Left ventricle myocardium inferior (tissue), 1 donor: ENCODE measurements around the gene NLGN1. TPM values are rescaled to one million over a fixed set of nuclear protein-coding genes. Genes with fewer than 3 reads are reported as not detected.

ENCODE experiments used
- DNase-seq: peaks from one replicate; pipeline ENCODE4 v3.0.0-alpha.2; 2020
- H3K27ac ChIP-seq: fragments of 200-600 bp; replicated peaks from 2 replicates; pipeline ENCODE4 v1.8.0; 2021
- H3K27me3 ChIP-seq: fragments of 200-600 bp; 2 replicates; pipeline ENCODE4 v1.8.0; 2021; ENCODE audit warnings: low read depth
- H3K36me3 ChIP-seq: fragments of 200-600 bp; 2 replicates; pipeline ENCODE4 v1.8.0; 2021
- H3K4me1 ChIP-seq: fragments of 200-600 bp; 2 replicates; pipeline ENCODE4 v1.8.0; 2021
- H3K4me3 ChIP-seq: fragments of 200-600 bp; 2 replicates; pipeline ENCODE4 v1.8.0; 2021; ENCODE audit warnings: mild to moderate bottlenecking, moderate library complexity
- H3K9me3 ChIP-seq: fragments of 200-600 bp; replicated peaks from 2 replicates; pipeline ENCODE4 v1.8.0; 2021
- CTCF ChIP-seq: fragments of 200-600 bp; IDR thresholded peaks from 2 replicates; pipeline ENCODE4 v1.8.0; 2021; ENCODE audit warnings: antibody characterized with exemption, mild to moderate bottlenecking, borderline replicate concordance
- intact Hi-C: fragments of 100-400 bp; cut with micrococcal nuclease; formaldehyde crosslinking; loops from one replicate; pipeline ENCODE4 v1.11.0; 2022
- total RNA-seq: library from RNA; stranded (reverse); fragmentation: NEBNext Ultra II Directional; extraction: Animal tissue kit (Norgen Biotek cat#: 25700); gene quantifications from one replicate; pipeline ENCODE4 v1.2.1, GENCODE V29; 2021
- donor health status: DM: no; HTN: yes; CAD: no; lungs with severe emphysema.

NLGN1 gene
- total RNA-seq, 1 donor from 2014 or later: 13.7 TPM

GRCh38 chr3:174216019-174216418 lies 818.5 kb downstream of the NLGN1 start:
- H3K36me3 ChIP-seq: no peaks in the 10 kb centered on the region
- H3K4me3 ChIP-seq: no peak overlapping the region
- intact Hi-C loops: no loop called here
- H3K9me3 ChIP-seq: no peaks in the 10 kb centered on the region
- H3K27ac ChIP-seq: no peak overlapping the region
- no peaks in the 10 kb centered on the region for H3K4me1 ChIP-seq
- H3K27me3 ChIP-seq: no peaks in the 10 kb centered on the region
- no peak for TF ChIP-seq CTCF
- no peak for DNase-seq

DNA sequence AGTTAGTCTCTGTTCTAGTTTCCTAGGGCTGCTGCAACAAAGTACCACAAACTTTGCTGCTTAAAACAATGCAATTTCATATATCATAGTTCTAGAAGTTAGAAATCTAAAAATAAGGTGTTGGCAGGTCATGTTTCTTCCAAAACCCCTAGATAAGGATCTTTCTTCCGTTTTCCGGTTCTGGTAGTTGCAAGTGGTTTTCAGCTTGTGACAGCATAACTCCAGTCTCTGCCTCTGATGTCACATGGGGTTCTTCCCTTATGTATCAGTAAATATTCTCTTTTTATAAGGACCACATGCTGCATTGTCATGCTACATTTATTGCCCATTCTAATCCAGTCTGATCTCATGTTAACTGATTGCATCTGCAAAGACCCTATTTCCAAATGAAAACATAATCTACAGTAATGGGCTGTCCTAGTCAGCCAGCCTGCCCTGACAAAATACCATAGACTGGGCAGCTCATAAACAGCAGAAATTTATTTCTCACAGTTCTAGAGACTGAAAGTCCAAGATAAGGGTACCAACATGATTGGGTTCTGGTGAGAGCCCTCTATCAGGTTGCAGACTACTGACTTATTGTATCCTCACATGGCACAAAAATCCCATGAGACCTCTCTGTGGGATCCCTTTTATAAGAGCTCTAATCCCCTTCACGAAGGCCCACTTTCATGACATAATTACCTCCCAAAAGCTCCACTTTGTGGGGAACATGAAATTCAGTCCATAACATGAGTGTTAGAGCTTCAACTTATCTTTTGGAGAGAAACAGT lies 819.6 kb downstream of the NLGN1 start:
- no peak overlapping the region for H3K27ac ChIP-seq
- H3K4me3 ChIP-seq: no peak overlapping the region
- no peak for DNase-seq
- no peaks in the 10 kb centered on the region for H3K27me3 ChIP-seq
- intact Hi-C loops: no loop called here
- H3K9me3 ChIP-seq: no peaks in the 10 kb centered on the region
- no peak for TF ChIP-seq CTCF
- no peaks in the 10 kb centered on the region for H3K4me1 ChIP-seq
- H3K36me3 ChIP-seq: no peaks in the 10 kb centered on the region

- Histone ChIP-seq H3K4me1 (peaks cover 1% of the 10 kb centered on the region), H3K9me3 (no peaks in the 10 kb centered on the region), H3K4me3 (no peak overlapping the region), H3K27ac (no peak overlapping the region), H3K27me3 (no peaks in the 10 kb centered on the region), H3K36me3 (no peaks in the 10 kb centered on the region)
- no peak for DNase-seq
- TF ChIP-seq CTCF: no peak
- intact Hi-C loops: no loop called here
Measured at GRCh38 chr3:174218016-174218415, 820.5 kb downstream of the NLGN1 start.

GRCh38 chr3:174219738-174220137 lies 822.2 kb downstream of the NLGN1 start:
- H3K9me3 ChIP-seq: no peaks in the 10 kb centered on the region
- intact Hi-C loops: no loop called here
- peaks cover 13% of the 10 kb centered on the region for H3K4me1 ChIP-seq
- H3K4me3 ChIP-seq: no peak overlapping the region
- TF ChIP-seq CTCF: no peak
- H3K36me3 ChIP-seq: no peaks in the 10 kb centered on the region
- no peak overlapping the region for H3K27ac ChIP-seq
- no peaks in the 10 kb centered on the region for H3K27me3 ChIP-seq
- DNase-seq: no peak

GRCh38 chr3:174220775-174221554 lies 823.4 kb downstream of the NLGN1 start:
- TF ChIP-seq CTCF: no peak
- no peak for DNase-seq
- H3K27me3 ChIP-seq: no peaks in the 10 kb centered on the region
- peaks cover 16% of the 10 kb centered on the region for H3K4me1 ChIP-seq
- no peak overlapping the region for H3K4me3 ChIP-seq
- H3K27ac ChIP-seq: no peak overlapping the region
- intact Hi-C loops: no loop called here
- no peaks in the 10 kb centered on the region for H3K9me3 ChIP-seq
- no peaks in the 10 kb centered on the region for H3K36me3 ChIP-seq
